Bone marrow (tissue), 2 donors: ENCODE results near the gene TP53AIP1.

Source experiments
- DNase-seq, 2 donors: peaks; one replicate each; lab custom pipeline; 2025; lab: John Stamatoyannopoulos, UW

The TP53AIP1 gene, protein sequence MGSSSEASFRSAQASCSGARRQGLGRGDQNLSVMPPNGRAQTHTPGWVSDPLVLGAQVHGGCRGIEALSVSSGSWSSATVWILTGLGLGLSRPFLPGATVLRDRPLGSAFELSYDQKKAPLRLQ

DNA sequence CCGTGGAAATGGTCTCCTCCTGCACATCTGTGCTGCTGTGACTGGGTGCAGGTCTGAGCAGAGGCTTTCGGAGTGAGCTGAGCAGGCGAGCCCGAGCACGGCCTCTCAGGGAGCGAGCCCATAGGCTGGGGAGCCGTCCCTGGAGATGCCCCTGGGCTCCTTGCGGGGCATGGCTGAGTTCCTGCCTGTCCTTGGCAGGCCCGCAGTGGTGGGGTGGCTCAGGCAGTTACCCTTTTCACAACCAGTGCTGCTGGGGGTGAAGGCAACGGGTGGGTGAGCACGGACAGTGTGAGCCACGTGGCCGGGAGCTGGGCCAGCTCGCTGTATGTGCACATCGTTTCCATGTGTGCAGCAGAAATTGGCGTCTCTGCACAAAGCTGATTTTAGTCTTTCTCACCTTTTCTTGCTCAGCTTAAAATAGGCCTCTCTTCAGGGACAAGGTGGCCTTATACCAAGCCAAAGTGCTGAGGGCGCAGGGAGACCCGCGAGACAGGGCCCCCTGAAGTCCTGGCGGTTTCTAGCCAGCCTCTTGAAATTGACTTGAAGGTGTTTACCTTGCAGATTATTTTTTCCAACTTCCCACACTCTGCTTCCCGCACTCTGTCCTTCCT, at the start of gene TP53AIP1:
TP53AIP1 (minus strand) TSS at position 55 of the 611 bp plus-strand sequence. CDS start 5,053 bp downstream, outside the sequence.
- DNase-seq: no peak

DNA sequence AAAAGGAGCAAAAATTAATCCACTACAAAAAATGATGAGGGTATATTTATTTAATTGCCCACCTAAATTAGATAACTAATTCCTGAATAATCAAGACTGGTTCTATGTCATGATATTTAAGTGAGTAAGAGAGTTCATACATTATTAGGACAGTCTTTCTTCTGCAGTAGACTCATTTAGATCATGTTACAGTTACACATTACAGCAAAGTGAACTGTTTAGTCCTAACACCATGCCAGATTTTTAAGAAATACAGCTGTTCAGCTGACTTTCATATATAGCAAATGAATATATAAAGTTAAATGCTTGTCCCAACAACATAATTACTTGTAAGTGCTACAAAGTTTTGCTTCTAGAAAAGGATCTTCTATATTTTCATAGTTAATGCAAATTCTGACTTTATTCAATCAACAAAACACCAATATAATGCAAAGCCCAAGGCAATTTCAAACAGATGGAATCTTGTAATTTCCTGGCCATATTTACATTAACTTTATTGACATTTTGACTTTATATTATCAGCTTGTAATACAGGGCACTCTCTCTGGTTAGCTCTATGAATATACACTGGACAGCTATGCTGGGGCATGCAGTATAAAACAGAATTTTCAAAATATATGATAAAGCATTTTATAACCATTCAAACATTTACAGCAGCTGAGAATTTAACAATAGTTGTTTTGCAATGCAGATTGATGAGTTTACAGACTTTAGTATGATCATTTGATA, 45.7 kb upstream of the TP53AIP1 start:
- no peak for DNase-seq

DNA sequence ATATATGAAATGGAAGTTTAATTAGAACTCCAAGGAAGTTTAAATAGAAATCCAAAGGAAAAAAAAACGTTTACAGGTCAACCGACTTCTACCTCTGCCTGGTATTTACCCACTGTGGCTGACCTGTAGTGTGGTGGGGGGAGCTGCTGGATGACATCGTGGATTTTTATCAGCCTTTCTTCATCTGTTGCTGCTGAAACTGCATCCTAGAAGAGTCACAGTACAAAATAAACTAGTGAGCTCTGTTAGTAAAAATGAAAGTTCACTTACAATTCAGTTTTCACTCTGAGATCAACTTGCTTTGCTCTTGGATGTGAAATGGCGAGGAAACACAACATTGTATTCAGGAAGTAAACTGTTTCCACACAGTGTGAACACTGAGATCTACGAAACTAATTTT, 43.2 kb upstream of the TP53AIP1 start:
- no peak for DNase-seq

DNA sequence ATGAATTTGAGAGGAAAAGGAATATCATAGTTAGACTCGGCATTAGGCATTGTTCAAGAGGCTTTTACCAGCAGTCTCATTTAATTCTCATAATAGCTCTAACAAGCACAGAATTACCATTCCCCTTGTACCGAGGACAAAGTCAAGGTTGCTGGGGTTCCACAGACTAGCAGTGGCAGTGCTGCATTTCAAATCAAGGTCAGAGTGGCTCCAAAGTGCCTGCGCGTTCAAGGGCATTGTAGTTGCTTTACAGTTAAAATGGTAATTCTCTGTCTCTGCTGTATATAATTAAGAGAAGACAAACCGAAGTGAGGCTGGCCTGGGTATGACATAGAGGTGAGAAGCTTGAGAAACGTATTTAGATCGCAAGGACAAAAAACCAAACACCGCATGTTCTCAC, 40.4 kb upstream of the TP53AIP1 start:
- DNase-seq: no peak

DNA sequence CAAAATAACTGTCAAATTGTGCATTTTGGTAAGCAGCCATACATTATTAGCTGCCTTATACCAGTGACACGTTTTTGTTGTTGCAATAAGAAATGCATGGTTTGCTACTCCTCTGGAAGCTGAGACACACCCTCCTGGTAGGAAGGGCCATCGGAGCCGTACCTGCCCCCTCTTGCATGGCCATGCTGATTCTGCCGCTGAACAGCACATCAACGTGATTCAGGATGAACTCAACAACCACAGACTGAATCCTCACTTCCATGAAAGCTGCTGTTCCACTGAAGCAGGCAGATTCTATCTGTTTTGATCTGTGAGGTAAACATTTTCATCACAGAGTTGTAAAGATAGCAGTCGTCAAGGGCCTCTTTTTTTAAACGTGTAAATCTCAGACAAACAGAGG, 38.6 kb upstream of the TP53AIP1 start:
- DNase-seq: no peak

DNA sequence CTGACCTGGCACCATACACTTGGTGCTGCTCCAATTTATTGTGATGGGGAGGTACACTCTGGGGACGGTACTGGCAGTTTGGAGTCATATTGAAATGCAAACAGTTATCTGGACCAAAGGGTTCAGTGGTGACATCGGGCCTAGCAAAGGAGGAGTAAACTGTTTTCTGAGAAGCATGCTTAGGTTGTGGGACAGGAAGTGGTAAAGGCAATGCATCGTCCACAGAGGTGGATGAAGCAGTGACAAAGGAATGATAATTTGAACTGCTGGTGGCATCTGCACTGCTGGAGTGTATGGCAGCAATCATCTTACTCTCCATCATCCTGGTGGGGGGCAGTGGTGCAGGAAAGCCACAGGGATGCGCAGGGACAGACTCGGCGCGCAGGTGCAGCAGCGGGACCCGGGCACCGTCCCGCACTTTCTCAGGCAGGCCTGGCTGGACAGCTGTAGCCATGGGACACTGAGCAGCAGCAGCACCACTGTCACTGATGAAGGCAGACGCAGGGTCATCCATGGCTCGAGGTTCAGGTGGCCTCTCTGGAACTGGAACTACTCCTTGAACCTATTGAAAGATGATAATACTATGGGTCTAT, 28.0 kb upstream of the TP53AIP1 start:
- DNase-seq: no peak

DNA sequence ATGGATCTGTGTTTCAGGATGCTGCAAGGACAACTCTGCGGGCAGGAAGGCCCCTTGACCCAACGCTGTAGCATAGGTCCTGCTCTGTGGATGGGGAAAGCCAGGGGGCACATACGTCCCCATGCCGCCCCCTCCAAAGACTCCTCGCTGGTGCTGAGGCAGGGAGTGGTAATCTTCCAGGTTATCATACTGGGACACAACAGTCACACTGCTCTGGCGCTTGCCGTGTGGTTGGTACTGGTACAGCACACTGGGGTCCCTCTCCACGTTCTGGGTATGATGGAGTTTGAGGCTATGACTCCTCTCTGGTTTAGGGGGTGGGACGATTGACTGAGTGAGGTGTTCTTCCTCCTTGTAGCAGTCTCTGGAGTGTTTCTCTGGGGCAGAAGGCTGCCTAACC, 26.2 kb upstream of the TP53AIP1 start:
- no peak for DNase-seq

DNA sequence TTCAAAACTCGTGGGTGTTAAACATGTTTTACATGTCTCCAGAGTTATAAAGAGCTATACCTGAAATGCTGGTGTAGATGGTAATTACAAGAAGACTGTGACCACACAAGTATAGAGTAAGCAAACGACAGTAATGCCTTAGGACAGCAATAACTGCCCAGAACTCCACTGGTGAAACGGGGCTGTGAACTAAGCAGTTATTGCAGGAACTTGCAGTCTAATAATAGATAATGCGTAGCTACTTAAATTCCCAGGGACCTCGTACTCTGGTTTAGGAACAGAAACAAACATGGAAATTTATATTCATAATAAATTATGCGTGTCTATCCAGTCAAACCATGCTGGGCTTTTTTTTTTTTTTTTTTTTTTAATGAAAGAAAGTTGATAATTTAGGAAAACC, 24.9 kb upstream of the TP53AIP1 start:
- DNase-seq: no peak

DNA sequence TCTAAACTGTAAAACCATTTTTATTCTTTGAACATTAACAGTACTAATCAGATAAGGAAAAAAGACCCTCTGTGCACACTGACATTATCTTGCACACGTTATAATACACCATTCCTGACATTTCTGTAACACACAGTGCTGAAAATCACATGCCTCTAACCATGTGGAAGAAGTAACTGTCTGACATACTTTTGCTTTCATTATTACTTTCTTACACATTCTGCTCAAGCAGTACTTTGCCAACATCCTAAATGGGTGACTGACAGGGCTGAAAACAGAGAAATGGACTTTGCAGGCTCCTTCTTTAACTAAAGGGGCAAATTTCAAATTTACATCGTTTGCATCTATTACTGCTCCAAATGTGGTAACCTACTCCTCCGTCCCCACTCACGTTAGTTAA, 22.8 kb upstream of the TP53AIP1 start:
- DNase-seq: peak in 1 of 2 donors; percentile 9

DNA sequence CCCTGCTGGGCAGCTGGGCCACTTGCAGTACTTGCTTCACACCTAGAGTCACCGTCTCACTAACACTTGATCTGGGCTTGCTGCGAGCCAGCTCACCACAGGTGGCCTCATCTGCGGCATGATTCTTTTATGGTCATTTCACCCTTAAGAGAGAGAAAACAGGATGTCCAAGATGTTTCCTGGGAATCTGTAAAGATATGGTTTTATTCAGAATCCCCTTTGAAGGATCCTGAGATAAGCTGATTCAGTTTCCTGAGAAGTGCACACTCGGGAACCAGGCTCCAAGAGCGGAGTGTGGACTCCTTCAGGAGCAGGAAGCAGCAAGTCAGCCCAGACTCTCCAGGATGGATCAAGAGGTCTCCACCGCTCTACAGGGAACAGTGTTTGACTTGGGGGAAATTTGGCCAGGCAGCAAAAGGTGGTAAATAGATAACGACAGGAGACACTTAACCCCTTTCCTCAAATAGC, 21.8 kb upstream of the TP53AIP1 start:
- DNase-seq: no peak

DNA sequence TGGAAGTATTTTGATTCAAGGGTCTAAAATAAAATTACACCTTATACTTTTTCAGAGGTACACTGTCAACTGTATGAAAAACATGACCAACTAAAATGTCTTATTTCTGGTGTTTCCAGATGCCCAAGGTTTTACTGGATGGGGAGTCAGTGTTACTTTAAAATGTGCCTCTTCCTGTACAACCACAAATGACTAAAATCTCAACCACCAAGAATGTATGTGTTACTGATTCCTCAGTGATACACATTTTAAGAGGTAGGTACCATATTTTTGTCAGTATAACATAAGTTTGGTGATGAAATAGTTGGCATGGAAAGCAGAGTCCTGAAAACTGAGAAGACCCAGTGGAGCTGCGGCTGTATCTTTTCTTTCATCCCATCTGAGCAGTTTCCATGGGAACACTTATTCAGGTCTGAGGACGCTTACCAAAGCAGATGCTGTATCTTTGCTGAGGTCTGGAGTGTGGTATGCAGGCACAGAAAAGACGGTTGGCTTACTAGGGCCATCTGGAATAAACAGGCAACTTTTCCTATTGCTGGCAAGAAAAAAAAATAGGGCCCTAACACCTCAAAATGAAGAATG, 21.2 kb upstream of the TP53AIP1 start:
- no peak for DNase-seq

DNA sequence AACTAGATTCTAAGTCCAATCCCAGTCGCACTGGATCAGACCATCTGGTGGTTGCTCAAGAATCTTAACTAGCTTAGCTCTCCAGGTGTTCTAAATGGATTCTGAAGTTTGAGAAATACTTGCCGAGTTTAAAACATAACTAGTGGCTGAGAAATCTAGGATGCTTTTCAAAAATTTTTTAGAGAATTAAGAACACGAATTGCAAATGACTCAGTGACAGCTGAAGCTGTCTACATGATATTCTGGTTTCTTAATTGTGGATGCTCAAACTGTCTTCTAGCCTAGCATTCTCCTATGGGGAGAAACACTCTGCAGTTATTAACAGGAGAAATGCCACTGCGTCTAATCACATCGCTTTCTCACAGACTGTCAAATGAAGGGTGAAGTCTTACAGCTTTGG, 20.2 kb upstream of the TP53AIP1 start:
- no peak for DNase-seq

DNA sequence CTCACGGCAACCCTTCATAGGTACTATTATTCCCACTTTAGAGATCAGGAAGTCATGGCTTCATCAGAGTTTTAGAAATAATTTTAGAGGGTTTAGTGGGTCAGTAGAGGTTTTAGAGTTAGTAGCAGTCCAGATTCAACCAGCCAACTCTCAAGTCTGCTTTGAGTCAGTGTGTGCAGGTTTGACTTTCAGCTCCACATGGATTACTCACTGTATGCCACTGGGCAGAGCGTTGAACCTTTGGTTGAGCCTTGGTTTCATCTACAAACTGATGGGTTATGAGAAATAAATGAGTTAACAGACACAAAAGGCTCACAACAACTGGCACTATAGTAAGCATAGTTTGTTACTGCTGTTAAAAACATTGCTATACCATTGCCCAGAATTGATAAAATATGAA, 19.0 kb upstream of the TP53AIP1 start:
- DNase-seq: no peak

DNA sequence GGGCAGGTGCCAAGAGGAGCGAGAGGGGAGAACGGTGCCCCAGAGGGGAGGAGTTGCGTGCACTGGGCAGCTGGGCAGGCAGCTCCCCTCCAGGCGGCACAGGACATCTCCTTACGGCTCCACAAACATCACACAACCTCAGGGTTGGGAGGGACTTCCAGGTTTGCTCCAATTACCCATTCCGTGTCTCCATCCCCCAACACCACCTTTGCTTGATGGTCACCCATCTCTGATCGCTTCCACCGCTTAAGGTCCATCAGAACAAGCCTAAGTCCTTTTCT, 14.5 kb upstream of the TP53AIP1 start:
- DNase-seq: no peak

DNA sequence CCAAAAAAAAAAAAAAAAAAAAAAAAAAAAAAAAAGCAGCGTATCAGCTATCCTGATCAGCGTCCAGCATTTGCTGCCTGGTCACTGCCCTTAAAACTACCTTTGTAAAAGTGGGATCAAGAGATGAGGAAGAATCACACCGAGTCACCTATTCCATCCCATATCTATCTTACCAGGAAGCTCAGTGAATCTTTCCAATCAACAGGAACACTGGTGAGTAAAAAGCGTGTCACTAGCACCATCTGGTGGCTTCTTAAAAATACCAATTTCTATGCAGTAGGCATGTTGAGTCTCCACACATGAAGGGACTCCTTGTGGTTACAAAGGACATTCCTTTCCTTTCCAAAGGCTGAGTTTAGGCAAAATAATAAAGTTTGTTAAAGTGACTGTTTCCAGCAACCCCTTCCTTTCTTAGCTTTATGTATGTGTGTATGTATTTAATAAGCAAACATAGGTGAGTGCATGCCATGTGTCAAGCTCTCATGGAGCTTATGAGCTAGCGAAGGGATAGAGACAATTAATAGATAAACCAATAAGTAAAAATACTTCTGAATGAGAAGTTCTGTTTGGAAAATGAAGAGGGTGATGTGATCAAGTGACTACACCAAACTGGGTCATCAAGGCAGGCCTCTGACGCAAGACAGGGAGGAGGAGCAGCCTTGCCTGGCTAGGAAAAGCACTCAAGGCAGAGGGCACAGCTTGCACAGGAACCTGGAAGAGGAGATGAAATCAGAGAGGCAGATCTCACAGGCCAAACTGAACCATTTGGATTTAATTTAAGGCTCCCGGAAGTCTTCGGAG, 13.9 kb upstream of the TP53AIP1 start:
- peak in 1 of 2 donors; percentile 55 for DNase-seq

DNA sequence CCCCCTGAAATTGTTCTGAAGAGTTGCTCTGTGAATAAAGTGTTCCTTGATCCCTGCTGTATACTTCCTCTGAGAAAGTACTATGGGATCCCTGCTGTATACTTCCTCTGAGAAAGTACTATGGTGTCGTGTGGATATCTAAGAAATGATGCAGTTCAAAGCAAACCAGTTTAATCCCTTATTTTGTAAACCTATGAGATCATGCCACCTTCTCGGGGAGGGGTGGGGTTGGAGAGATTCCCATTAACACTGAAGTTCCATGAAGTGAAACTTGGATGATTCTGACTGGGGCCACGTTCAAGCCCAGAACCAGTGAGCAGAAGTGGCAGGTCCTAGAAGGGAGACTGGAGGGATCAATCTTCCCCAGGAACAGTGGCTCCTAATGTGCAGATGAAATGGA, 13.0 kb upstream of the TP53AIP1 start:
- no peak for DNase-seq

DNA sequence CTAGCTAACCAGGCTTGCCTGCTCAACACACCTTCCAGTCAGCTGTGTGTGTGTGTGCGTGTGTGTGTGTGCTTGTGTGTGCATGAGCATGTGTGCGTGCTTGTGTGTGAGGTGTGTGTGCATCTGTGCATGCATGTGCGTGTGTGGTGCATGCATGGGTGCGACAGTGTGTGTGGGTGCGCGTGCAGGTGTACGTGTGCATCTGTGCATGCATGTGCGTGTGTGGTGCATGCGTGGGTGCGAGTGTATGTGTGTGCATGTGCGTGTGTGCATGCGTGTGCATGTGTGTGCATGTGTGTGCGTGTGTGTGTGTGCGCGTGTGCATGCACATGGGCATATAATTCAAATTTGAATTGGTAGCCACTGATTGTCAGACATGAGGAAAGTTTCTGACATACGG, 10.5 kb upstream of the TP53AIP1 start:
- DNase-seq: no peak

DNA sequence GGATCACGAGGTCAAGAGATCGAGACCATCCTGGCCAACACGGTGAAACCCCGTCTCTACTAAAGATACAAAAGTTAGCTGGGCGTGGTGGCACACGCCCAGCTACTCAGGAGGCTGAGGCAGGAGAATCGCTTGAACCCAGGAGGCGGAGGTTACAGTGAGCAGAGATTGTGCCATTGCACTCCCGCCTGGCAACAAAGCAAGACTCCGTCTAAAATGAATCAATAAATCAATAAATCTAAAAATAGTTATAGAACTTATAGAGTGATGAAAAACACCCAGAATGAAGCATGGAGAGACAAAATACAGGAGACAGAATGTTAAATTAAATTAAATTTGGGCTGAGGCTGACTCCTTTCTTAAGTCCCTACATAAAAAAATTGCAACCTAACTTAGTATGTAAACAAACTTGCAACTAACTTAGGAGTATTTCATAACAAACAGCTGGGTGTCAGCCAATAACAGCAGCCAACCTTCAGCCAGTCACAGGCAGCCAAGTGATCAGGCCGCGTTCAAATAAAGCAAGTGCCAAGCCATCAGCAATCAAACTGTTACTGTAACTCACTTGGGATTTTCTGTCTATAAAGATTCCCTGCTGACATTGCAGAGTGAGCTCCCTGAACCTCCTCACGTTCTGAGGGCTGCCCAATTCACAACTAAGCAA, 7.3 kb upstream of the TP53AIP1 start:
- no peak for DNase-seq

DNA sequence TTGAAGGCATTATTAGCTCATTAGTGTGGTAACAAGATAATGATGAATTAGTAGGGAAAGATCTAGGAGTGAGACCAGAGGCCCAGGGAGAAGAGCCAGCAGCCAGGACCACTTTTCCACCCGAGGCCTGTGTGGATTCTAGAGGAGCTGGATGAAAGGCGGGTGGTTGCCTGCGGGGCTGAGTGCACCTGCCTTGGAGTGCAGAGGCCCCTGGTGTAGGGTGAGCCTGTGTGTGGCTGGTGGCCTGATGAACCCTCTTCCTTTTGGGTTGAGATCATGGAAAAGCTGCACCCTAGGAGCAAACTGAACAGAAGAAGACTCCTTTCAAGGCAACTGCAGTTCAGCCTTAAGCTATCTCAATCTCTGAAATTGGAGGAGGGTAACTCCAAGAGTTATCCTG, 5.9 kb upstream of the TP53AIP1 start:
- peak in 1 of 2 donors; percentile 37 for DNase-seq

DNA sequence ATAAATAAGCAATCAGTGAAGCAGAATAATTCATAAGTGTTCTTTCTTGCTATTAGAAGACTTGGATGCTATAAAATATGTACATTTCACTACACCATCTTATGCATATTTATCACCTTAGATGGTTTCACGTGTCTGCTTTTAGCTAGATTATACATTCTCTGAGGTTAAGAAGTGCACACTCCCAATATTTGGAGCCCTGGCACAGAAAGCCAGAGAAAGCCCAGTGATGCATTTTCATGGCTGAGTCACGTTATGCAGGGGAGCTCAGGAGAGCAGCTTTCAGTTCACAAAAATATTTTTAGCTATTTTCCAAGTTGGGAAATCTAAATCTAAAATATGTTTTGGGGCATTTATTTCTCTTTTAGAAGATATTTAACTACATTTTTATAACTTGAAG, 5.1 kb upstream of the TP53AIP1 start:
- DNase-seq: no peak

DNA sequence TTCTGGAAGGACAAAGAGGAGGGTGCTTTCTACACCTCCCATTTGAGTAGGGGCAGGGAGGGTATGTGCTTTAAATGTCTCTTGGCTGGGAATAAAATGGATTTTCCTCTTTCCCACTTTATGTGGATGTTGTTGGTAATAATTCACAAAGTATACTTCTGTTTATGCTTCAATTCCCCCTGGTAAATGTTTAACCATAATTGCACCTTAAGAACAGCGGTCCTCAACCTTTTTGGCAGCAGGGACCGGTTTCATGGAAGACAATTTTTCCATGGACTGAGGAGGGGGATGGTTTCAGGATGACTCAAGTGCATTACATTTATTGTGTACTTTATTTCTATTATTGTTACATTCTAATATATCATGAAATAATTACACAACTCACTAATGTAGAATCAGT, 4.0 kb upstream of the TP53AIP1 start:
- DNase-seq: no peak
